ENCODE measurements around the gene IL13RA1. TPM values are rescaled to one million over a fixed set of nuclear protein-coding genes. Genes with fewer than 3 reads are reported as not detected.
"Not testable (repeated sequence)": the region's sequence is repeated elsewhere in the genome, so short reads cannot be mapped to it uniquely, and the experiment has no call there.

The IL13RA1 gene
- total RNA-seq, result 44.6 and 47.9 TPM in 2 replicates

DNA sequence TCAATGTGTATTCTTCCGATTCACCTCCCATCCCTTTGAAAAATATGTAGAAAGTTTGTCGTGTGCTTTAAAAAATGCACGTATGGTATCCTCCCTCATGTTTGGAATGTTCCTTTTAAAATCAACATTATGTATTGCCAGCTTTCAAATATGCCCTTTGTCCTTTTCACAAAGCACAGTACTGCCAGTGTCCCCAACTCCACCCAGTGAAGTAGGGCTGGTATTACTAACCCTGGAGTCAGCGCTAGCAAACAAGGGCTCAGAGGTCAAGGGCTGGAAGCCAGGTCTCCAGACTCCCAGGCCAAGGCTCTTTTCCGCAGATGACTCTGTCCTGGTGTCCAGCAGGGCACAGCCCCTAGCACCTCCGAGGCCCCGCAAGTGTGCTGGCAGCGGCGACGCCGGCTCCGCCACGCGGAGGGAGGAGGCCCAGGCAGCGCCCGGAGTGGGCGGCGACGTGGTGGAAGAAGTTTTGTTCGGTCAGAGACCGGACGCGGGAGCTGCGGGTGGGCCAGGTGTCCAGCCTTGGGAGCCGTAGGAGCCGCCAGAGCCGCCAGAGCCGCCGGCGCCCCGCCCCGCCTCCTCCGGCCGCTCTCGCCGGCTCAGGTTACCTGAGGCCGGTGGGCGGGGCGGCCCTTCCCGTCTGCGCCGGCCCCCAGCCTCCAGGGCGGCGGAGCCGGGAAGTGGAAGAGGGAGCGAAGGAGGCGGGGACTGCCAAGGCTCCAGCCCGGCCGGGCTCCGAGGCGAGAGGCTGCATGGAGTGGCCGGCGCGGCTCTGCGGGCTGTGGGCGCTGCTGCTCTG is at the start of gene IL13RA1:
Gene IL13RA1 (plus strand): TSS at position 720 of the 799 bp plus-strand sequence. CDS start 33 bp downstream, at position 753.
- DNase-seq (ENCODE audit: low read depth, low spot score), result peak; percentile 33

DNA sequence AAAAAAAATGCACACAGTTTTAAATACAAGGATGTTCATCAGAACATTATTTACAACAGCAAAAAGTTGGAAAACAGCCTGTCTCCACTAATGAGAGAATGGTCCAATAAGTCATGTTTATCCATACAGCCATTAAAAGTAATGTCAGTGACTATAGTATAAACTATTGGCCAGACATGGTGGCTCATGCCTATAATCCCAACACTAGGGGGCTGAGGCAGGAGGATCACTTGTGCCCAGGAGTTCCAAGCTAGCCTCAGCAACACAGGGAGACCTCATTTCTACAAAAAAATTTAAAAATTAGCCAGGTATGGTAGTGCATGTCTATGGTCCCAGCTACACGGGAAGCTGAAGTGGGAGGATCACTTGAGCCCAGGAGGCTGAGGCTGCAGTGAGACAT is 48.1 kb upstream of the IL13RA1 start:
- no peak for DNase-seq (ENCODE audit: low read depth, low spot score)

DNA sequence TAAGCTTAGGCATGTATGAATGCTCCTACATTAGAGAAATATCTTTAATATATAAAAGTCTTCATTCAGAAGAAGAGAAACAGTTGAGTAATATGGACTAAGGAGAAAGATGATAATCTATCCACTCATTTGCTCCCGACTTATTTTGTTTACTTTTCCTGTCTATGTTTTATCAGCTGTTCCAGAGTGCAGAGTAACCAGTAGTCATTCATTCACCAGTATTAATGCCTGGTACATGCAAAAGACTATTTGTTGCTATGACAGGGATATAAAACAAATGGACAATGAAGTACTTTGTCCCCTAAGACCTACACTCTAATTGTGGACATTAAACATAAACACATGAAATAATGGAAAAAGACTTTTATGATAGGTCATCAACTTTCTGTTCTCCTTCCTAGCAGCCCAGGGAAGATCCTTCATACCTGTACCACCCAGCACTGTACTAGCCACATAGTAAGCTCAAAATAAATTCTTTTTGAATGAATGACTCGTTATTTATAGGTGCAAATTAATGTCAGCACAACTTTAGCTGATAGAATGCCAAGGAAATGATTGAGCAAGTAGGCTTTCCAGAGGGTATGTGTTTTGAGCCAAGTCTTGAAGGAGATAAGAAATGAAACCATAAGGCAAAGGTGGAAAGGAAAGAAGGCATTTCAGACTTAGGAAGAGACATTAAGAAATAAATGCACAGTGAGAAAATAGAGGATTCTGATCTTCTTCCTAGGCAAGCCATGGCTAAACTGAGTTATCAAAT is 45.0 kb upstream of the IL13RA1 start:
- DNase-seq (ENCODE audit: low read depth, low spot score), result no peak

DNA sequence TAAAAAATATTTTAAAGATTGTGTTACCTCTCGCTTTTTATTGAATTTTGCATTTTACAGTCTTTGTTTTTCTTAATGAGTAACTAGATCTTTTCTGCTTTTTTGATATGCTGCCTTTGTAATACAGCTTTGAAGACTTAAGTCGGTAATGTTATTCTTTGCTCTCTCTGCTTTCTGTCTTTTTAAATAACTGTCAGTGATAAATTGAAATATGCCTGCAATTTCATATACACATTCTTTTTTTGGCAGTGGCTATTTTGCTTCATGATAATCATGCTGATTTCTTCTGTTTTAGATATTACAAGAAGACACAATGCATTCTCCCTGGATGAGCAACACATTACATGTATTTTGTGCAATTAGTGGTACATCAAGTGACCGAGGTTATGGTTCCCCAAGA is 42.0 kb upstream of the IL13RA1 start:
- no peak for DNase-seq (ENCODE audit: low read depth, low spot score)

DNA sequence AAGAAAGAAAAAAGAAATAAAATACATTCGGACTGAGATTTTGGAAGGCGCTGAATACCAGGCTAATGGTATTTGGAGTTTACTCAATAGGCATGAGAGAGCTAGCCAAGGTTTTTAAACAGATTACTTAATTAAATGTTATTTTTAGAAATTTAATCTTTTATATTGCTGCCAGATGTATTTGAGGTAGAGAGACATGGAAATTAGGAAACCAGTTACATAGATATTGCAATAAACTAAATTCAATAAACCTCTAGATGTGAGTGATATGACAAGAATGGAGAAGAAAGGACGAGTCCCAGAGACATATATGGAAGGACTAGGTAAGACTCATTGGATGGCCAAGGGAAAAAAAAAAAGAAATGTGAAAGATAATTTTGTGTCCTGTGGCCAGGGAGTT is 38.5 kb upstream of the IL13RA1 start:
- DNase-seq (ENCODE audit: low read depth, low spot score), result no peak

DNA sequence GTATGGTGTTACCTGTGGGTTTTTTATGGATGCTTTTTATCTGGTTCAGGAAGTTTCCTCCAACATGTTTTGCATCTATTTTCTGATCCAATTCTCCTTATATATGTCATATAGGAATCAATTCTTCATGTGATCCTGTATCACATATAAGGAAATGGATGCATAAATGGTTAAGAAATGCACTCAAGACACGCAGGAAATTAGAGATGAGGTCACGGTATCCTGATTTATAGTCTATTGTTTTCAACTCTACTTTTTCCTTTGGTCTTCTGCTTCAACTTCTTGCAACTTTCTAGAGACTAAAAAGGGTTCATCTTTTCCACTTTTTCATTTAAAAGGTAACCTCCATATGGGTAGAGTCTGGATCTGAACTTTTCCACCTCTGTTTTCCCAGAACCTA is 33.6 kb upstream of the IL13RA1 start:
- no peak for DNase-seq (ENCODE audit: low read depth, low spot score)

DNA sequence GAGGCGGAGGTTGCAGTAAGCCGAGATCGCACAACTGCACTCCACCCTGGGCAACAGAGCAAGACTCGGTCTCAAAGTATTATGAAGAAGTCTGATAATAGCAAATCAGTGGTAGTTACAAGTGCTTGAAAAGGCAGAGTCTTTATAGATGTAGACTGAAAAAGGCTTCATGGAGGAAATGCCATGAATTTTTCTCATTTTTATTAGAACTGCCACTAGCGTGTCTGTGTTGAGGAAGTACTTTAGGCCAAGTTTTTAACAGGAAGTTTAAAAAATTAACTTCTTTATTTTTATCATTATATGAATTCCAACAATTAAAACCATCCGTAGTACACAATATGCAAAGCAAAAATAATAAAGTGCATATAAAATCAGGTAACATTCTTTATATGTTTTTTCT is 32.8 kb upstream of the IL13RA1 start:
- DNase-seq (ENCODE audit: low read depth, low spot score), result no peak

DNA sequence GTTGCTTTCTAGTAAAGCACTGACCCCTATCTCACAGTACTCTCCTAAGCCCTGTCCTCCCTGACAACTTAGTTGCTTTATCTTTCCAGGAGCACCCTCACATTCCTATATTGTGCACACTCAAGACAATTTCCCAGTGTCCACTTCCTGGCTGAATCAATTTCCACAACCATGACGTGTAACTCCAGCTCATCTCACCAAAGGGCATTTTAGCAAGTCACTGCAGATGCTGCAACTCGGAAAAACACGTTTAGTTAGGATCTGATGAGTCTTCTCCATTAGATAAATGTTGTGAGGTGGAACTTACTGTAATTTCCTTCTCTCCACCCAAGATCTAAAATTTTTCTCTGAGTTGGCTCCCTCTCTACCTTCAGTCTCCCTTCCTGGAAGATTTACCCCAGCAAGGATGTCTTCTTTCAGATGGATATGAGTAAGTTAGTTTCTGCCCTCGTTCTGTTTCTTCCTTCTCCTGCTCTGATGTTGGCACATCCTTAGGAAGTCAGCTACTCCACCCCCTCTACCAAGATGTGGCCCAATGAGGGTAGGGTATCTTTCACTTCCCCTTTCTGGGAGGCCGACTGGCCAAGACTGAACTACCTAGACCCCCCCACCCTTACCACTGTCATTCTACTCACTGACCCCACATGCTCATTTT is 28.8 kb upstream of the IL13RA1 start:
- no peak for DNase-seq (ENCODE audit: low read depth, low spot score)

DNA sequence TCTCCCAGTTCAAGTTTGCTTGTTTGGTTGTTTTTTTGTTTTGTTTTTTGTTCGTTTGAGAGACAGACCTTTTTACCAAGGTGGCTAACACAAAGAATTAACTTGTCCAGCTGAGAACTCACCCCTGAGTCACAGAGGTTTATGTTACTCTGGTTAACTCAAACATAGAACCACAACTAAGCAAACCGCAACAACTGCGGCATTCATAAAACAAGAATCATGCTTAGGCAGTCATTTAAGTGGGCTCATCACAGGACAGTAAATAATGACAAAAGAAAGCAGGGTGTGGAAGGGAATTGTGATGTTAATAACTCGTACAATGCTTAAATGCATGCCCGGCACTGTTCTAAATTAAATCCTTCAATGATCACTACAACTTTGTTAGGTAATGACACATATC is 24.7 kb upstream of the IL13RA1 start:
- no peak for DNase-seq (ENCODE audit: low read depth, low spot score)

DNA sequence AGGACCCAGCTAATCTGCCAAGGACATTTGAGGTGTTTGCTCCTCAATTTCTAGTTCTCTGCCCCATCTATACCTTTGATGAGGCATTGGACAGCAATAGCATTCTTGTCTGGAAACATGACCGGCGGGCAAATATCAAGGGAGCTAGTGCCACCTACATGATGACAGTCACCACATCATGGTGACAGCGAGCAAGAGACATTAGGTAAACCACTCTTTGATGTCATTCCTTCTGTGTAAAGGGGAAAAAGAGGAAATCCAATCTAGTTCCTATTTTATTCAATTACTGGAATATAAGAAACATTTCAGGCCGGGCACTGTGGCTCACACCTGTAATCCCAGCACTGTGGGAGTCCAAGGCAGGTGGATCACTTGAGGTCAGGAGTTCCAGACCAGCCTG is 20.7 kb upstream of the IL13RA1 start:
- DNase-seq (ENCODE audit: low read depth, low spot score), result no peak

DNA sequence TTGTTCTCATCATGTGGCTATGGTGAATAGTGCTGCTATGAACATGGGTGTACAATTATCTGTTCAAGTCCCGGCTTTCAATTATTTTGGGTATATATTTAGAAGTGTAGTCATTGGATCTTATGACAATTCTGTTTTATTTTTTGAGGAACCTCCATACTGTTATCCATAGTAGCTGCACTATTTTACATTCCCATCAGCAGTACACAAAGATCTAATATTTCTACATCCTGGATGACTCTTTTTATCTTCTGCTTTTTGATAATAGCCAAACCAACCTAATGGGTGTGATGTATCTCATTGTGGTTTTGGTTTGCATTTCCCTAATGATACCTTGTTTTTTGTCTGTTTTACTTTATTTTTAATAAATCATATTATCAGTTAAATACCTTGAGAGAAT is 12.9 kb upstream of the IL13RA1 start:
- DNase-seq (ENCODE audit: low read depth, low spot score), result no peak

DNA sequence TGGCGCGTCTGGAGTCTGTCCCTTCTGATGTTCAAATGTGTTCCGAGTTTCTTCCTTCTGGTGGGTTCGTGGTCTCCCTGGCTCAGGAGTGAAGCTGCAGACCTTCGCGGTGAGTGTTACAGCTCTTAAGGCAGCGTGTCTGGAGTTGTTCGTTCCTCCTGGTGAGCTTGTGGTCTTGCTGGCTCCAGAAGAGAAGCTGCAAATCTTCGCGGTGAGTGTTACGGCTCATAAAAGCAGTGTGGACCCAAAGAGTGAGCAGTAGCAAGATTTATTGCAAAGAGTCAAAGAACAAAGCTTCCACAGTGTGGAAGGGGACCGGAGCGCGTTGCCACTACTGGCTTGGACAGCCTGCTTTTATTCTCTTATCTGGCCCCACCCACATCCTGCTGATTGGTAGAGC is 11.5 kb upstream of the IL13RA1 start:
- DNase-seq (ENCODE audit: low read depth, low spot score), result not testable (repeated sequence)

DNA sequence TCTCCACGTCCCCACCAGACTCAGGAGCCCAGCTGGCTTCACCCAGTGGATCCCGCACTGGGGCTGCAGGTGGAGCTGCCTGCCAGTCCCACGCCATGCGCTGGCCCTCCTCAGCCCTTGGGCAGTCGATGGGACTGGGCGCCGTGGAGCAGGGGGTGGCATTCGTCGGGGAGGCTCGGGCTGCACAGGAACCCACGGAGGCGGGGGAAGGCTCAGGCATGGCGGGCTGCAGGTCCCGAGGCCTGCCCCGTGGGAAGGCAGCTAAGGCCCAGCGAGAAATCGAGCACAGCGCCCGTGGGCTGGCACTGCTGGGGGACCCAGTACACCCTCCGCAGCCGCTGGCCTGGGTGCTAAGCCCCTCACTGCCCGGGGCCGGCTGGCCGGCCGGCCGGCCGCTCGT is 10.6 kb upstream of the IL13RA1 start:
- DNase-seq (ENCODE audit: low read depth, low spot score), result not testable (repeated sequence)

DNA sequence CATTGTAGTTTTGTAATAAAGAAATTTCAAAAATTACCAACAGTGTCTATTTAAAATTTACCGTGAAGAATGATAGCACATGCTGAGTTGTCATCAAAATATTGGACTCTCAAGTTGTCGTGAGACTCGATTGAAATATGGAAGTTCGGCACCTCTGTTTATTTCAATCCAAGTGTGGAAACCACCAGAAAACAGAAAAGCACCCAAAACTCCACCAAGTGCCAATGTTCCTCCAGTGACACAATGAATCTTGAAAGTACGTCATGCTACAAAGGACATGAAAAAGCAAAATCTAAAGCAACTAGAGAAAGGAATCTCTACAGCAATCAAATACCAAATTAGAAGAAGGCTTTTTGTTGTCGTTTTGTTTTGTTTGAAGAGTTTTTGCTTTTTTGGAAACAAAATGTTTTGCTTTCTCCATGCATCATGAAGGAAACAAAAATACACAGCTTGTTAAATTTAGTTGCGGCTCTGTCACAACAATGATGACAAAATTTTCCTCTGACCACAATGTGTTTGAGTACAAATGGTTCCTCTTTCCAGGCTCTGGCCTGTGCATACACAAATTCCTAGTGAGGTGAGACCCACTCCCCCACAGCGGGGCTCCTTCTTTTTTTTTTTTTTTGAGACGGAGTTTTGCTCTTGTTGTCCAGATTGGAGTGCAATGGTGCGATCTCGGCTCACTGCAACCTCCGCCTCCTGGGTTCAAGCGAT is 9.6 kb upstream of the IL13RA1 start:
- no peak for DNase-seq (ENCODE audit: low read depth, low spot score)

DNA sequence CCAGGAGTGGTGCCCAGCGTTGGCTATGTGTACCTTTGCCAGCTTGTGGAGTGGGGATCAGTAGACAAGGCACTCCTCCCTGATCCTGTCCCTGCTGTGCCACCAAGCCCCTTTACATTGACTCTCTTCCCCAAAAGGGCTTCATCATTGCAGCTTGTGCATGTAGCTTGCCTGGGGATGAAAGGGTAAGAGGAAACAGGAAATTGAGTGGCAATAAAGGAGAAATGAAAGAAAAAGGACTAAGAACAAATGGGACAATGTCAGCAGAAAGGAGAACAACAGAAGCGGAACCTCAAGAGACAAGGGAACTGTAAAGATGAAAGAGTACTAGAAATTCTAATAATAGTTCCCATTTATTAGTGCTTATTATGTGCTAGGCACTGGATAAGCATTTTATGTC is 8.7 kb upstream of the IL13RA1 start:
- DNase-seq (ENCODE audit: low read depth, low spot score), result no peak

DNA sequence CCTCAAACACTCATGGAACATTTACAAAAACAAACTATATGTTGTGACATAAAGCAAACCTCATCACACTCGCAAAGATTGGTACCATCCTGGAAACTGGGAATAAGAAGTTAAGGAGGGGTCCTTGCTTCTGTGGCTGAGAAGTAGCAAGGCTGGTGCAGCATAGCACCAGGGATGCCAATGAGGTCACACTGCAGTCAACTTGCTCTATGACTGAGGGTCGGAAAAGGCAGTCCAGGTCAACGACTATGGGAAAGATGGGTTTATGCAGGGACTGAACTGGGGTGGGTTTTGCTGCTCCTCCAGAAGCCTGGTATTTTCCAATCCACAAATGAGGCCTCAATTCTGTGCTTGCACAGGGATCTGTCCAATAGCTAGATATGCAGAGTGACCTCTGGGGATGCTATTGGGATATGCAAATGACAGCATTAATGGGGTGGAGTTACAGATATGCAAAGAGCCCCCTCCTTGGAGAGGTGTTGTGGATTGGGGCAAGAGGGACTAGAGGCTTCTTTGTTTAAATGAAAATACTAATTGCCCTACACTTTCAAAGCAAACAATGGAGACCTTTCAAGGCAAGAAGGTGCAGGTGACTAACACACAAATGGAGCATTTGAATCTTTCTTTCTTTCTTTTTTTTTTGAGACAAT is 7.2 kb upstream of the IL13RA1 start:
- DNase-seq (ENCODE audit: low read depth, low spot score), result no peak

DNA sequence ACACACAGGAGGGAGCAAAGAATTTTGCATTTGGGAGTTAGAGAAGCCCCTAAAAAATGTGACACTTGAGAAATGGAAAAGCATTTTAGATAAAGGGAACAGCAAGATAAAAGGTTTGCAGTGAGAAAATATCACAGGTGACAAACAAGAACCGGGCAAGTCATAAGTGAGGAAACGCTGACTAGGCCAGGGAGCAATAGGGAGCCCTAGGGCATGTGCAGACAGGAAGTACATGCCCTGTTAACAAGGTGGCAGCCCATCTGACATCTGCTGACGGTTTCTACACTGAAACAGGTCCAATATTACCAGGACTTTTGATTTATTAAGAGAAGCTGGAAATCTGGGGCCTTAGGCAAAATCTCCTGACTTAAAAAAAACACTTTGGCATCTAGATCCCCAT is 4.0 kb upstream of the IL13RA1 start:
- DNase-seq (ENCODE audit: low read depth, low spot score), result no peak

DNA sequence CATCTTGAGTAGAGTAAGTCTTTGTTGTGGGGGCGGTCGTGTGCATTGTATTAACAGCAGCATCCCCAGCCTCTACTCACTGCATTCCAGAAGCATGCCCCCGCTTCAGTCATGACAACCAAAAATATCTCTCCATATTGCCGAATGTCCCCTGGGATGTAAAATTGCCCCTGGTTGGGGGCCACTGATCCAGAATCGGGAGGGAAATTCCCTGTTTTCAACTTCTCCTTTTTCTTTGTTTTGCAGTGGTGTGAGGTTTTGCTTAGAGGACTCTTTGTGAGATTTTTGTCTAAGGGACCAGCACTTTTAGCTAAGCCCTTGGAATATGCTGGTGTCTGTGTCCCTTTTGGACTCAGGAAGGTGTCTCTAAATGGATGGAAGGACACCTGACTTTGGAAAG is 3.0 kb upstream of the IL13RA1 start:
- no peak for DNase-seq (ENCODE audit: low read depth, low spot score)

DNA sequence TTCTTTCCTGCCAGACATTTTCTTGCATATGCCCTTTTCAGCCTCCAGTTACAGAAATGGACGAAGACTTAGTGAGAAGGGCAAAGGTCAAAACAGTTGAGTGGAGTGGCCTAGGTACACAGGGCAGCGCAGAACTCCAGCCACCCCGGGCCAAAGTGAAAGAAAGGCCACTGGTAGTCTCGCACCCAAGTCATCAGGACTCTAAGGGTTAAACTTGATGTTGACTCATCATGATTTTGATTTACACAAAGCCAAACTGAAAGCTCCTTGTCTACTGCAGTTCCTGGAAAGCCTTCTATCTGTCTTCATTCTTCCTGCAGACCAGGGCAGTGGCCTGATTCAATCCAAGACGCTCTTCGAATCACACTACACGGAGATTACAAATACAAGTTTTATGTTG is 2.6 kb upstream of the IL13RA1 start:
- no peak for DNase-seq (ENCODE audit: low read depth, low spot score)

DNA sequence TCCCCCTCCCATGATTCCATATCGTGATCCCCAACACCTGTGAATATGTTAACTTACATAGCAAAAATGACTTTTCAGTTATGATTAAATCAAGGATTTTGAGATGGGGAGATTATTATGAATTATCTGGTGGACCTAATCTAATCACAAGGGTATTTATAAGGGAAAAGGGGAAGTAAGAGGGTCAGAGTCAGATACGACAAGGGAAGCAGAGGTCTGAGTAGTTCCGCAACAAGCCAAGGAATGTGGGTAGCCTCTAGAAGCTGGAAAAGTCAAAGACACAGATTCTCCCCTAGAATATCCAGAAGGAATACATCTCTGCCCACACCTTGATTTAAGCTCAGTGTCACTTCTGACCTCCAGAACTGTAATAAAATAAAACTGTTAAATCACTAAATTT is 1.0 kb upstream of the IL13RA1 start:
- DNase-seq (ENCODE audit: low read depth, low spot score), result no peak

DNA sequence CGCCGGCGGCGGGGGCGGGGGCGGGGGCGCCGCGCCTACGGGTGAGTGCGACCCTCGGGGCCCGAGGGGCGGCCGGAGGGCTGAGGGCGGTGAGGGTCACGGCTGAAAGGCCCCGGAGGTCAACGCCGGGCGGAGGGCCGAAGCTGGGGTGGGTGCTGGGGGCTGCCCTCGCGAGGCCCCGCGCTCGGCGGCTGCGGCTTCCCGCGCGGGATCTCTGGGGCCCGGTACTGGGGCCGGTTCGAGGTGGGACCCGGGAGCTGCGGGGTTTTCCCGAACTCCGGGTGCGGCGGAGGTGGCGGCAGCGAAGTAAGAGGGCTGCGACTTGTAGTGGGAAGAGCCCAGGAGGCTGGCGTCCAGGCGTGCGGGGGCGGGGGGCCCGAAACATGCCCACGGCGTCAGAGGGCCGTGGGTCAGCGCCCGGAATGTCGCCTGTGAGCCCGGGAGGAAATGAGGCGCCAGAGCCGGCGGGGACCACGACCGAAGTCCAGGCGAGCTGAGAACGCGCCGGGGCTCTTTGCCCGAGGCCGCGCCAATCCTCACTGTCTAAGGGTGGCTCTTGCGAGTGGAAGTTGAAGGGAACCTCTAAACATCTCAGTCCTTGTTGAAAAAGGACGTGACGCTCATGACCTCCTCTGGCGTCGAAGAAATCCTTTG is 407 bp downstream of the IL13RA1 start:
- no peak for DNase-seq (ENCODE audit: low read depth, low spot score)
